GM23338 (cell line): ENCODE measurements around the gene KCNA1.
A peak's percentile ranks its signal among the peaks of the same experiment; 100 is the strongest.

Experiments used
- EZH2 ChIP-seq: fragments of 200-600 bp; sonication (generic); IDR thresholded peaks from one replicate; pipeline ENCODE4 v1.8.0; 2017; ENCODE audit warnings: antibody characterized with exemption, mild to moderate bottlenecking, low read depth; ENCODE audit not compliant: unreplicated experiment
- EZH2phosphoT487 ChIP-seq: fragments of 200-600 bp; sonication (generic); IDR thresholded peaks from one replicate; pipeline ENCODE4 v1.8.1; 2018; ENCODE audit warnings: antibody characterized with exemption; ENCODE audit not compliant: unreplicated experiment
- JUNB ChIP-seq: IDR thresholded peaks from one replicate; pipeline ENCODE4 v1.6.1; 2016; ENCODE audit warnings: antibody characterized with exemption; ENCODE audit not compliant: unreplicated experiment
- POLR2AphosphoS5 ChIP-seq: IDR thresholded peaks from 2 replicates; pipeline ENCODE4 v1.6.1; 2016; ENCODE audit warnings: antibody characterized with exemption, low read depth
- ZNF114 ChIP-seq: fragments of 250-450 bp; sonication (Bioruptor Pico); IDR thresholded peaks from 2 replicates; pipeline ENCODE4 v1.5.0; 2020; ENCODE audit warnings: mild to moderate bottlenecking, moderate library complexity
- ZNF331 ChIP-seq: fragments of 250-450 bp; sonication (Bioruptor Pico); IDR thresholded peaks from 2 replicates; pipeline ENCODE4 v1.5.0; 2020; ENCODE audit warnings: low read depth, mild to moderate bottlenecking, moderate library complexity
- ZNF462 ChIP-seq: fragments of 250-450 bp; sonication (Bioruptor Pico); IDR thresholded peaks from 2 replicates; pipeline ENCODE4 v1.5.0; 2020; ENCODE audit warnings: mild to moderate bottlenecking, moderate library complexity
- TF ChIP-seq, protein P1 (sequence below), 2 experiments: fragments of 200-600 bp in 1 of 2; sonication (generic) in 1 of 2; conservative IDR thresholded peaks; 2 replicates each; pipeline versions ENCODE4 v1.5.1 to v1.6.1; 2016 to 2017; ENCODE audit warnings: antibody characterized with exemption in 2 of 2, low read depth in 2 of 2, mild to moderate bottlenecking in 2 of 2, moderate library complexity in 1 of 2

DNA sequence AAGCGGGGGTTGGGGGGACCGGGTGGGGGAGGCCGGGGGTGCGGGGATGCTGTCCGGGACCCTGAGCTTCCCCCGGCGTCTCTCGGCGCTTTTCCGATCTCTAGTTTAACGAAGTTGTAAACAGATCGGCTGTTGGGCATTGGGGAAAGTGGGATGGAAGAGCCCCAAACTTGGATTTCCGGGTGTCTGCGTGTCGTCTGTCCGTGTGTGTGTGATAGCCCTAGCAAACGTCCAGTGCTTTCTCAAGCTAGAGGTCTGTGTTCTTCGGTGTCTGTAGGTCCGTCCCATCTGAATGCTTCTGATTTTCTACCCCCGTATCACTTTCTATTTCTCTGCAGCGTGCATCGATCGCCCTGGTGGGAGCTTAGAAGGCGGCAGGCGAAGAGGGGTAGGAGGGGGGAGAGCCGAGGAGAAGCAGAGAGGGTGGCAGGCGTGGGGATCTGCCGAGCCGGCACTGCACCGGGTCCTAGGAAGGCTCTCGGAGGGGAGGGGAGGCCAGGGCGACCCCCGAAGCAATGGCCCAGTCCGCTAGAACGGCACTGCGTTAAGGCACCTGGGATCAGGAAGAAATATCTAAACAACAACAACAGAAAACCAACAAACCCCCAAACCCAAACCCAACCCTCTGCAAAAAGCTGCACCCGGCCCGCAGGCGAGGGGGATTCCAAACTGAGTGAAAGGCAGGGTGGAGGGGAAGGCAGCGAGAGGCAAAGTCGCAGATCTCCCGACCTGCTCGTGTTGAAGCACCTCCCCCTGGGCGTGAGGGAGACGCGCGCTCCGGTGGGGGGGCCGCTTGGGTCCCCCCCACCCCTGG lies 1.0 kb downstream of the KCNA1 start:
- TF ChIP-seq, protein P1, sequence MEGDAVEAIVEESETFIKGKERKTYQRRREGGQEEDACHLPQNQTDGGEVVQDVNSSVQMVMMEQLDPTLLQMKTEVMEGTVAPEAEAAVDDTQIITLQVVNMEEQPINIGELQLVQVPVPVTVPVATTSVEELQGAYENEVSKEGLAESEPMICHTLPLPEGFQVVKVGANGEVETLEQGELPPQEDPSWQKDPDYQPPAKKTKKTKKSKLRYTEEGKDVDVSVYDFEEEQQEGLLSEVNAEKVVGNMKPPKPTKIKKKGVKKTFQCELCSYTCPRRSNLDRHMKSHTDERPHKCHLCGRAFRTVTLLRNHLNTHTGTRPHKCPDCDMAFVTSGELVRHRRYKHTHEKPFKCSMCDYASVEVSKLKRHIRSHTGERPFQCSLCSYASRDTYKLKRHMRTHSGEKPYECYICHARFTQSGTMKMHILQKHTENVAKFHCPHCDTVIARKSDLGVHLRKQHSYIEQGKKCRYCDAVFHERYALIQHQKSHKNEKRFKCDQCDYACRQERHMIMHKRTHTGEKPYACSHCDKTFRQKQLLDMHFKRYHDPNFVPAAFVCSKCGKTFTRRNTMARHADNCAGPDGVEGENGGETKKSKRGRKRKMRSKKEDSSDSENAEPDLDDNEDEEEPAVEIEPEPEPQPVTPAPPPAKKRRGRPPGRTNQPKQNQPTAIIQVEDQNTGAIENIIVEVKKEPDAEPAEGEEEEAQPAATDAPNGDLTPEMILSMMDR (conservative IDR thresholded peaks at IDR 0.05; ENCODE audit: low read depth in 2 of 2), result no peak
- TF ChIP-seq ZNF462 (CRISPR knock-in tag), result no peak
- TF ChIP-seq EZH2, result peak; percentile 83
- no peak for TF ChIP-seq POLR2AphosphoS5
- no peak for TF ChIP-seq ZNF331
- TF ChIP-seq ZNF114 (CRISPR knock-in tag), result no peak
- TF ChIP-seq JUNB, result no peak
- TF ChIP-seq EZH2phosphoT487, result peak; percentile 51
